WTC11 (cell line): ENCODE measurements around the gene GATAD2A. TPM values are rescaled to one million over a fixed set of nuclear protein-coding genes. Genes with fewer than 3 reads are reported as not detected.

Experiments
- ATAC-seq: fragments of 200-7000 bp; cut with Tn5 transposase; 2 replicates; pipeline ENCODE4 v1.10.0; 2021; ENCODE audit warnings: mild to moderate bottlenecking, moderate library complexity
- CTCF ChIA-PET: fragments of 300-600 bp; sonication (Branson Sonifier 250); formaldehyde crosslinking; loops from one replicate; lab custom pipeline; 2021; ENCODE audit warnings: antibody characterized with exemption; lab: Charles Lee
- POLR2A ChIA-PET: fragments of 350-600 bp; sonication (Branson Sonifier 250); formaldehyde crosslinking; loops from one replicate; lab custom pipeline; 2021; ENCODE audit warnings: antibody characterized with exemption; lab: Charles Lee
- DNase-seq: peaks from one replicate; pipeline ENCODE4 v3.0.0; 2021; ENCODE audit warnings: low spot score
- H3K27ac Mint-ChIP-seq: 2 replicates; pipeline ENCODE4 v1.8.0; 2021; ENCODE audit warnings: mixed read lengths
- H3K27me3 Mint-ChIP-seq: 2 replicates; pipeline ENCODE4 v1.8.0; 2021; ENCODE audit warnings: low read depth, mild to moderate bottlenecking, moderate library complexity, mixed read lengths
- H3K36me3 Mint-ChIP-seq: 2 replicates; pipeline ENCODE4 v1.8.0; 2021; ENCODE audit warnings: mixed read lengths
- H3K4me1 Mint-ChIP-seq: 2 replicates; pipeline ENCODE4 v1.8.0; 2022; ENCODE audit warnings: mixed read lengths
- H3K4me3 Mint-ChIP-seq: 2 replicates; pipeline ENCODE4 v1.8.0; 2021; ENCODE audit warnings: mild to moderate bottlenecking, moderate library complexity, mixed read lengths
- H3K9me3 Mint-ChIP-seq: 2 replicates; pipeline ENCODE4 v1.8.0; 2021; ENCODE audit warnings: mixed read lengths
- CBFB ChIP-seq: sonication (generic); formaldehyde crosslinking; IDR thresholded peaks from 2 replicates; pipeline ENCODE4 v1.8.1; 2022; ENCODE audit warnings: mild to moderate bottlenecking, low read depth, missing genetic modification reagents
- CREM ChIP-seq: sonication (generic); formaldehyde crosslinking; IDR thresholded peaks from 2 replicates; pipeline ENCODE4 v1.8.1; 2022; ENCODE audit warnings: mild to moderate bottlenecking, missing genetic modification reagents, moderate library complexity
- GABPB1 ChIP-seq: sonication (generic); formaldehyde crosslinking; IDR thresholded peaks from 2 replicates; pipeline ENCODE4 v1.8.1; 2023; ENCODE audit warnings: mild to moderate bottlenecking, missing genetic modification reagents
- GRHL2 ChIP-seq: fragments of 250-450 bp; sonication (Bioruptor Pico); IDR thresholded peaks from 2 replicates; pipeline ENCODE4 v1.8.0; 2022; ENCODE audit warnings: mild to moderate bottlenecking, moderate library complexity; ENCODE audit not compliant: insufficient replicate concordance, severe bottlenecking
- GTF2I ChIP-seq: fragments of 250-450 bp; sonication (Bioruptor Pico); conservative IDR thresholded peaks from 2 replicates; pipeline ENCODE4 v1.4.0; 2021; ENCODE audit warnings: mild to moderate bottlenecking
- HMGA2 ChIP-seq: fragments of 250-450 bp; sonication (Bioruptor Pico); IDR thresholded peaks from 2 replicates; pipeline ENCODE4 v1.4.0; 2021; ENCODE audit warnings: mild to moderate bottlenecking, moderate library complexity
- IRF1 ChIP-seq: sonication (generic); formaldehyde crosslinking; IDR thresholded peaks from 2 replicates; pipeline ENCODE4 v1.8.0; 2023; ENCODE audit warnings: missing genetic modification reagents
- JUN ChIP-seq: sonication (generic); formaldehyde crosslinking; IDR thresholded peaks from 2 replicates; pipeline ENCODE4 v1.8.0; 2023; ENCODE audit warnings: mild to moderate bottlenecking, missing genetic modification reagents
- MXD4 ChIP-seq: fragments of 250-450 bp; sonication (Bioruptor Pico); IDR thresholded peaks from 2 replicates; pipeline ENCODE4 v1.8.0; 2021; ENCODE audit warnings: mild to moderate bottlenecking, moderate library complexity, borderline replicate concordance
- NR2C2 ChIP-seq: sonication (generic); formaldehyde crosslinking; IDR thresholded peaks from 2 replicates; pipeline ENCODE4 v1.8.0; 2022; ENCODE audit warnings: mild to moderate bottlenecking, missing genetic modification reagents
- NR3C1 ChIP-seq: sonication (generic); formaldehyde crosslinking; conservative IDR thresholded peaks from 2 replicates; pipeline ENCODE4 v1.8.1; 2023; ENCODE audit warnings: low read depth, mild to moderate bottlenecking, missing genetic modification reagents
- SOX15 ChIP-seq: fragments of 250-450 bp; sonication (Bioruptor Pico); IDR thresholded peaks from 2 replicates; pipeline ENCODE4 v1.9.0; 2021; ENCODE audit warnings: mild to moderate bottlenecking
- TCF7 ChIP-seq: sonication (generic); formaldehyde crosslinking; IDR thresholded peaks from 2 replicates; pipeline ENCODE4 v1.8.0; 2022; ENCODE audit warnings: mild to moderate bottlenecking, low read depth, missing genetic modification reagents, moderate library complexity
- TP53 ChIP-seq: sonication (generic); formaldehyde crosslinking; IDR thresholded peaks from 2 replicates; pipeline ENCODE4 v1.8.1; 2023; ENCODE audit warnings: mild to moderate bottlenecking, missing genetic modification reagents
- ZNF121 ChIP-seq: sonication (generic); formaldehyde crosslinking; IDR thresholded peaks from 2 replicates; pipeline ENCODE4 v1.8.0; 2023; ENCODE audit warnings: missing genetic modification reagents
- ZNF219 ChIP-seq: sonication (generic); formaldehyde crosslinking; IDR thresholded peaks from 2 replicates; pipeline ENCODE4 v1.8.0; 2023; ENCODE audit warnings: missing genetic modification reagents, mild to moderate bottlenecking, borderline replicate concordance
- ZNF317 ChIP-seq: sonication (generic); formaldehyde crosslinking; IDR thresholded peaks from 2 replicates; pipeline ENCODE4 v1.8.1; 2023; ENCODE audit warnings: low read depth, mild to moderate bottlenecking, moderate library complexity, missing genetic modification reagents, borderline replicate concordance
- total RNA-seq: library from RNA; stranded (reverse); gene quantifications from 3 replicates; pipeline ENCODE4 v1.2.3, GENCODE V29; 2021
- TF ChIP-seq, protein P1 (sequence below): fragments of 250-450 bp; sonication (Bioruptor Pico); conservative IDR thresholded peaks from 2 replicates; pipeline ENCODE4 v1.9.0; 2021; ENCODE audit warnings: mild to moderate bottlenecking
- TF ChIP-seq, protein P2 (sequence below): sonication (generic); formaldehyde crosslinking; IDR thresholded peaks from 2 replicates; pipeline ENCODE4 v1.8.1; 2022; ENCODE audit warnings: low read depth, mild to moderate bottlenecking, moderate library complexity, missing genetic modification reagents, borderline replicate concordance

GATAD2A gene
- total RNA-seq, 1 experiment from 2014 or later = 209 TPM

- TF ChIP-seq CREM (CRISPR knock-in tag) = no peak
- TF ChIP-seq GTF2I (CRISPR knock-in tag) = no peak
- TF ChIP-seq NR2C2 (CRISPR knock-in tag) = no peak
- TF ChIP-seq GRHL2 = no peak
- no peak for TF ChIP-seq JUN (CRISPR knock-in tag)
- TF ChIP-seq IRF1 = no peak
- TF ChIP-seq ZNF219 (CRISPR knock-in tag) = no peak
- TF ChIP-seq, protein P1, sequence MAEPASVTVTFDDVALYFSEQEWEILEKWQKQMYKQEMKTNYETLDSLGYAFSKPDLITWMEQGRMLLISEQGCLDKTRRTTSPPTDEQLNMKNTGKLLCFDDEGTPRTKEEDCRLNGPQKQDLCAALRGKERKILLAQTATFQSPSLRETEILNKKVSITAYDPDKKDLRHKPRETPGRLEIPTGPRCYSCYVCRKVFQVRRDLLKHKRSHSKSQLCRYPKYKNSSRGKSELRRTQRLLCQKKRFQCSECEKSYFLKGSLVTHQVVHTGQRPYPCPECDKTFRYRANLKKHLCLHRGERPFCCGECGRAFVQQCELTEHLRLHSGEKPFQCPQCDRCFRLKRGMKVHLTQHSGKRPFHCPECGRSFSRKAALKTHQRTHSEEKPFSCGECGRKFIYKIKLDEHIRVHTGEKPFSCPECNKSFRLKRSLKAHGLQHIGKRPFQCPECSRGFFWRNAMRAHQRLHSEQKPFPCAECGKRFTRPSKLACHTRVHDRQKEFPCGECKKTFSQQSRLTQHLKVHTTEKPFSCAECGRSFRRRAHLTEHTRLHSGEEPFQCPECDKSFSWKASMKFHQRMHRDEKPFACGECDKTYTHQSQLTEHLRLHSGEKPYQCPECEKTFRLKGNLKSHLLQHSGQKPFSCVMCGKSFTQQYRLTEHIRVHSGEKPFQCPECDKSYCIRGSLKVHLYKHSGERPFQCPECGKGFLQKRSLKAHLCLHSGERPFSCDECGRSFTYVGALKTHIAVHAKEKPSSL (CRISPR knock-in tag) = no peak
- TF ChIP-seq CBFB (CRISPR knock-in tag) = no peak
- TF ChIP-seq, protein P2, sequence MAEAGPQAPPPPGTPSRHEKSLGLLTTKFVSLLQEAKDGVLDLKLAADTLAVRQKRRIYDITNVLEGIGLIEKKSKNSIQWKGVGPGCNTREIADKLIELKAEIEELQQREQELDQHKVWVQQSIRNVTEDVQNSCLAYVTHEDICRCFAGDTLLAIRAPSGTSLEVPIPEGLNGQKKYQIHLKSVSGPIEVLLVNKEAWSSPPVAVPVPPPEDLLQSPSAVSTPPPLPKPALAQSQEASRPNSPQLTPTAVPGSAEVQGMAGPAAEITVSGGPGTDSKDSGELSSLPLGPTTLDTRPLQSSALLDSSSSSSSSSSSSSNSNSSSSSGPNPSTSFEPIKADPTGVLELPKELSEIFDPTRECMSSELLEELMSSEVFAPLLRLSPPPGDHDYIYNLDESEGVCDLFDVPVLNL = no peak
- TF ChIP-seq GABPB1 (CRISPR knock-in tag) = no peak
- TF ChIP-seq SOX15 (CRISPR knock-in tag) = no peak
- no peak for TF ChIP-seq TCF7 (CRISPR knock-in tag)
- TF ChIP-seq TP53 (CRISPR knock-in tag) = no peak
- no peak for TF ChIP-seq HMGA2
- no peak for TF ChIP-seq MXD4
- no peak for DNase-seq
- Mint-ChIP-seq H3K4me3 (no peak overlapping the region), H3K27me3 (peaks cover 33% of the 10 kb centered on the region), H3K27ac (no peak overlapping the region), H3K9me3 (no peaks in the 10 kb centered on the region), H3K36me3 (no peaks in the 10 kb centered on the region), H3K4me1 (peaks cover 21% of the 10 kb centered on the region)
- ATAC-seq = no peak
- ChIA-PET POLR2A (interaction anchor here (0.5 to 1.5 kb wide), 2 partner anchors 17 to 86 kb away, joined by 3 read pairs; no protein-coding TSS in a partner anchor), CTCF (interaction anchor here (0.8 to 14.4 kb wide), 3 partner anchors 18 to 108 kb away, joined by 3 to 408 read pairs (median 4); partner anchors contain the start of gene GMIP)
These were observed 130.1 kb downstream of the GATAD2A start for GRCh38 chr19:19535311-19536191.

- no peak for TF ChIP-seq ZNF317 (CRISPR knock-in tag)
- peak; percentile 91 for TF ChIP-seq ZNF121
- TF ChIP-seq NR3C1 (CRISPR knock-in tag) = no peak
- peak; percentile 93 for TF ChIP-seq GTF2I (CRISPR knock-in tag)
- peak; percentile 11 for DNase-seq
- Mint-ChIP-seq H3K9me3 (no peaks in the 10 kb centered on the region), H3K4me3 (peak overlapping the region; percentile 52), H3K27ac (no peak overlapping the region), H3K4me1 (peaks cover 15% of the 10 kb centered on the region), H3K27me3 (peaks cover 36% of the 10 kb centered on the region), H3K36me3 (no peaks in the 10 kb centered on the region)
- CTCF ChIA-PET = interaction anchor here (1.0 to 14.4 kb wide), 4 partner anchors 16 to 106 kb away, joined by 3 to 408 read pairs (median 5); partner anchors contain the start of genes GMIP and LPAR2
- ATAC-seq = no peak
- POLR2A ChIA-PET = interaction anchor here (0.6 kb wide), 1 partner anchor 628 kb away, joined by 3 read pairs; no protein-coding TSS in a partner anchor
These were observed 131.9 kb downstream of the GATAD2A start for GRCh38 chr19:19537075-19538048.
